Suprapubic skin (tissue), 4 donors: ENCODE results near the gene CYTH1. TPM values are rescaled to one million over a fixed set of nuclear protein-coding genes. Genes with fewer than 3 reads are reported as not detected.

ENCODE experiments used
- DNase-seq, 2 donors: peaks; one replicate each; pipeline ENCODE4 v3.0.0-alpha.2; 2019; ENCODE audit warnings: low spot score in 2 of 2
- H3K27ac ChIP-seq: fragments of 200-600 bp; sonication (generic); one replicate; pipeline ENCODE4 v1.5.1; 2019
- H3K27me3 ChIP-seq: fragments of 200-600 bp; sonication (generic); one replicate; pipeline ENCODE4 v1.5.1; 2019
- H3K36me3 ChIP-seq: fragments of 200-600 bp; sonication (generic); one replicate; pipeline ENCODE4 v1.5.1; 2019
- H3K4me1 ChIP-seq: fragments of 200-600 bp; sonication (generic); one replicate; pipeline ENCODE4 v1.5.1; 2019
- H3K4me3 ChIP-seq: fragments of 200-600 bp; sonication (generic); one replicate; pipeline ENCODE4 v1.5.1; 2019; ENCODE audit warnings: mild to moderate bottlenecking
- H3K9me3 ChIP-seq: fragments of 200-600 bp; sonication (generic); one replicate; pipeline ENCODE4 v1.5.1; 2019
- EP300 ChIP-seq: sonication (generic); formaldehyde crosslinking; IDR thresholded peaks from one replicate; pipeline ENCODE4 v1.6.1; 2017; ENCODE audit warnings: antibody characterized with exemption
- POLR2A ChIP-seq, 2 donors: fragments of 450-650 bp; IDR thresholded peaks; one replicate each; pipeline ENCODE4 v1.6.1; 2017; ENCODE audit warnings: antibody characterized with exemption in 2 of 2, mild to moderate bottlenecking in 2 of 2, moderate library complexity in 2 of 2
- POLR2AphosphoS5 ChIP-seq, 3 donors: sonication (generic); formaldehyde crosslinking; IDR thresholded peaks; one replicate each; pipeline ENCODE4 v1.6.1; 2017; ENCODE audit warnings: antibody characterized with exemption in 3 of 3
- WGBS: methylation state at CpG from one replicate; pipeline ENCODE4 v1.1.5; 2018; 5-methylcytosine and 5-hydroxymethylcytosine counted together
- total RNA-seq, 4 donors: library from RNA; depleted of rRNA; stranded (reverse); fragments of >200 nt; gene quantifications; one replicate each; pipeline ENCODE4 v1.1.0, GENCODE V29; 2016
- TF ChIP-seq, protein P1 (sequence below), 2 donors: fragments of 200-600 bp in 1 of 2; fragments of 450-650 bp in 1 of 2; sonication (generic) in 1 of 2; IDR thresholded peaks; one replicate each; pipeline ENCODE4 v1.5.1; 2016 to 2019; ENCODE audit warnings: antibody characterized with exemption in 2 of 2, mild to moderate bottlenecking in 1 of 2, moderate library complexity in 1 of 2

Gene CYTH1
- total RNA-seq, 4 donors from 2014 or later: 57.6 to 88.6 (median 74.9) TPM

DNA sequence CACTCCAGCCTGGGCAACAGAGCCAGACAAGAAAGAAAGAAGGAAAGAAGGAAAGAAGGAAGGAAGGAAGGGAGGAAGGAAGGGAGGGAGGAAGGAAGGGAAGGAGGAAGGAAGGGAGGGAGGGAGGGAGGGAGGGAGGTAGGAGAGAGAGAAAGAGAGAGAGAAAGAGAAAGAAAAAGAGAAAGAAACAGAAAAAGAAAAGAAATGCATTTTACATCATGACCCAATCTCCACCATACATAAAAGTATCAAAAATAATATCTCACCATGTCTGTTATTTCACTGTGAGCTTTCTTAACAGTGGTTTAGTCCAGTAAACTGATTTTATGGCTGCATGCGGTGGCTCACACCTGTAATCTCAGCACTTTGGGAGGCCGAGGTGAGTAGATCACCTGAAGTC lies 70.0 kb downstream of the CYTH1 start:
- no peak overlapping the region for H3K4me3 ChIP-seq
- no peak for TF ChIP-seq POLR2A (IDR thresholded peaks at IDR 0.05)
- TF ChIP-seq, protein P1, sequence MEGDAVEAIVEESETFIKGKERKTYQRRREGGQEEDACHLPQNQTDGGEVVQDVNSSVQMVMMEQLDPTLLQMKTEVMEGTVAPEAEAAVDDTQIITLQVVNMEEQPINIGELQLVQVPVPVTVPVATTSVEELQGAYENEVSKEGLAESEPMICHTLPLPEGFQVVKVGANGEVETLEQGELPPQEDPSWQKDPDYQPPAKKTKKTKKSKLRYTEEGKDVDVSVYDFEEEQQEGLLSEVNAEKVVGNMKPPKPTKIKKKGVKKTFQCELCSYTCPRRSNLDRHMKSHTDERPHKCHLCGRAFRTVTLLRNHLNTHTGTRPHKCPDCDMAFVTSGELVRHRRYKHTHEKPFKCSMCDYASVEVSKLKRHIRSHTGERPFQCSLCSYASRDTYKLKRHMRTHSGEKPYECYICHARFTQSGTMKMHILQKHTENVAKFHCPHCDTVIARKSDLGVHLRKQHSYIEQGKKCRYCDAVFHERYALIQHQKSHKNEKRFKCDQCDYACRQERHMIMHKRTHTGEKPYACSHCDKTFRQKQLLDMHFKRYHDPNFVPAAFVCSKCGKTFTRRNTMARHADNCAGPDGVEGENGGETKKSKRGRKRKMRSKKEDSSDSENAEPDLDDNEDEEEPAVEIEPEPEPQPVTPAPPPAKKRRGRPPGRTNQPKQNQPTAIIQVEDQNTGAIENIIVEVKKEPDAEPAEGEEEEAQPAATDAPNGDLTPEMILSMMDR (IDR thresholded peaks at IDR 0.05): no peak
- no peak for TF ChIP-seq EP300
- no peaks in the 10 kb centered on the region for H3K27me3 ChIP-seq
- peaks cover 7% of the 10 kb centered on the region for H3K36me3 ChIP-seq
- 92% methylated on average over 2 of the region's 2 CpGs for WGBS
- no peak overlapping the region for H3K27ac ChIP-seq
- DNase-seq: no peak
- H3K9me3 ChIP-seq: no peaks in the 10 kb centered on the region
- peaks cover 60% of the 10 kb centered on the region for H3K4me1 ChIP-seq

DNA sequence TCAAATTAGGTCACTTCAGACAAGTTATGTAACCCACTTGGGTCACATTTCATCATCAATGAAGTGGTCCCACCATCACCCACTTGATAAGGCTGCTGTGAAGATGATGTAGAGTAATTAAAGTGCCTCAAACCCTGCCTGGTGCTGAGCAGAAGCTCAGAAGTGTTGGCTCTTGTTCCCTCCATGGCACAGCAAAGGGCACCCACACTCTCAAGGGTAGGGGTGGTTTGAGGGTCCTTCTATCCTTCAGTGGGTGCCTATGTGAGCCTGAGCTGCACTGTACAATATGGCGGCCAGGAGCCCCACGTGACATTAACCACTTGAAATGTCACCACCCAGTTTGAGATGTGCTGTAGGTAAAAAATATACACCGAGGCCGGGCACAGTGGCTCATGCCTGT lies 71.5 kb downstream of the CYTH1 start:
- Histone ChIP-seq H3K27ac (no peak overlapping the region), H3K4me3 (no peak overlapping the region)

DNA sequence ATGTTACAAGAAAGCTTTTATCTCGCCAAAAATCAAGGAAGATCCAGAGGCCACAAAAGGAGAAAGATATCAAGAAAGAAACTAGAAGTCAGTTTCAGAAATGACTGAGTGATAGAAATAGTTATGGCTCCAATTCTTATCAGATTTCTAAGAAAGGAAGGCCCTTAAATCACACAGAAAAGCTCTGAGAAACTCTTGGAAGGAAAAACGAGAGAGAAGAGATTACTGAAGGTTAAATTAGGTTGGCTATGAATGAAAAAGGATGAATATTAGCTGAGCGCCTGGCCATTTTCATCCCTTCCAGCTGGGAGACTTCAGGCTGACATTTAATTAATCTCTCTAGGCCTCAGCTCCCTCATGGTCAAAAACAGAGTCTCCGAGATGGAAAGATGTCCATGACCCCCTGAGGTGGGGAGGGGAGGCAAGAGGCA lies 72.3 kb downstream of the CYTH1 start:
- Histone ChIP-seq H3K27me3 (no peaks in the 10 kb centered on the region), H3K27ac (no peak overlapping the region), H3K4me3 (no peak overlapping the region), H3K36me3 (peaks cover 14% of the 10 kb centered on the region), H3K4me1 (peaks cover 46% of the 10 kb centered on the region), H3K9me3 (no peaks in the 10 kb centered on the region)
- WGBS: 79% methylated on average over 4 of the region's 4 CpGs
- DNase-seq: no peak
- no peak for TF ChIP-seq POLR2AphosphoS5 (IDR thresholded peaks at IDR 0.05)
- TF ChIP-seq EP300: no peak
- TF ChIP-seq, protein P1 (IDR thresholded peaks at IDR 0.05): no peak
- TF ChIP-seq POLR2A (IDR thresholded peaks at IDR 0.05): no peak

More for the DNA sequence above, 71.5 kb downstream of the CYTH1 start:
- 97% methylated on average over 4 of the region's 4 CpGs for WGBS
- H3K36me3 ChIP-seq: peaks cover 7% of the 10 kb centered on the region
- peaks cover 55% of the 10 kb centered on the region for H3K4me1 ChIP-seq
- DNase-seq: no peak
- no peaks in the 10 kb centered on the region for H3K27me3 ChIP-seq
- no peaks in the 10 kb centered on the region for H3K9me3 ChIP-seq
- no peak for TF ChIP-seq POLR2A (IDR thresholded peaks at IDR 0.05)
- no peak for TF ChIP-seq EP300
- TF ChIP-seq, protein P1 (IDR thresholded peaks at IDR 0.05): no peak
- no peak for TF ChIP-seq POLR2AphosphoS5 (IDR thresholded peaks at IDR 0.05)

DNA sequence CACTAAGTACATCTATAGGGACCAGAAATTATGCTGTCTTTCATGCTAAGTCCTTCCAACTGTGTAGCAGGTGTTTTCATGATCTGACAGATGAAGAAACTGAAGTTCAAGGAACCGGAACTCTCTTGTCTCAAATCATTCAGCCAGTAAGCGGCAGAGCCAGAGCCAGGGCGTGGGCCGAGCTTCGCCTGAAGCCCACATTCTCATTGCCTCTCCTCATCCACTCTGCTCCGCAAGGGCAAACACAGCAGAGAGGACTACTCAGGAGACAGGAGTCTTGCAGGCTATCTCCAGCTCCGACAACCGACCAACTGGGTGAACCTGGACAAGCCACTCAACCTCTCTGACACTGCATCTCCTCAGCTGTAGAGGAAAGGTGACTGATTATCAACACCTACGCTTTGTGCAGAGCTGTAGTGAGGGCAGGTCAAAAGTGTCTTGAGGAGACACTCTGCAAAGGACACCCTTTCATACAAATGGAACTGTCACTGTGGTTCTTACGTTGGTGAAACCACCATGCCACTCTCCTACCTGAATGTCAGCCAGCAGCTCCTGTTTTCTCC lies 72.9 kb downstream of the CYTH1 start:
- Histone ChIP-seq H3K9me3 (no peaks in the 10 kb centered on the region), H3K4me1 (peaks cover 43% of the 10 kb centered on the region), H3K4me3 (no peak overlapping the region), H3K36me3 (peaks cover 19% of the 10 kb centered on the region), H3K27me3 (no peaks in the 10 kb centered on the region), H3K27ac (no peak overlapping the region)
- DNase-seq: no peak
- TF ChIP-seq POLR2AphosphoS5 (IDR thresholded peaks at IDR 0.05): no peak
- no peak for TF ChIP-seq EP300
- no peak for TF ChIP-seq POLR2A (IDR thresholded peaks at IDR 0.05)
- TF ChIP-seq, protein P1 (IDR thresholded peaks at IDR 0.05): no peak
- 80% methylated on average over 10 of the region's 10 CpGs for WGBS

DNA sequence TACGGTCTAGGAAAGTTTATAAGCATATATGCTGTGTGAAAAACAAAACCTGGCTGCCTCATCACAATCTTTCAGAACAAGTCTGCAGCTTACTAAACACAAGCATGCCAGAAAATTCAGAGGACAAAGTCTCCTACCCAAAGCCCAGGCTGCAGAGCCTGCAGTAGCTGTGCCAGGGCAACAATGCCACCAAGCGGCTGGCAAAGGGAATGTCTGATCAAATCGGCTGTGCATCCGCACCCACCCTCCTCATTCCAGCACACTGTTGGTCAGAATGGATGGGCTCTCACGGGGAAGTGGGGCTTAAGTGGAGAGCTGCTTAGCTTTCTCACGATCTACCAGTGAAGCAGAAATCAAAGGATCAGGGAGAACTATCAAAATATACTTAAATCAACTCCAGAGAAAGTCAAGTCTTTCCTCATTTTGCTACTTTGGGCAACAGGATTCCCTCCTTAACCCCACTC lies 73.5 kb downstream of the CYTH1 start:
- no peaks in the 10 kb centered on the region for H3K9me3 ChIP-seq
- H3K4me3 ChIP-seq: no peak overlapping the region
- WGBS: 7% methylated on average over 6 of the region's 6 CpGs
- peak in 1 of 2 donors; percentile 85 for DNase-seq
- H3K36me3 ChIP-seq: peaks cover 22% of the 10 kb centered on the region
- TF ChIP-seq POLR2AphosphoS5 (IDR thresholded peaks at IDR 0.05) (peak in 1 of 3 donors; percentile 12), EP300 (no peak)
- TF ChIP-seq, protein P1 (IDR thresholded peaks at IDR 0.05): peak; percentile 68 to 81
- peaks cover 43% of the 10 kb centered on the region for H3K4me1 ChIP-seq
- H3K27ac ChIP-seq: no peak overlapping the region
- no peaks in the 10 kb centered on the region for H3K27me3 ChIP-seq
